ENCODE measurements around the gene EFNB2. TPM values are rescaled to one million over a fixed set of nuclear protein-coding genes. Genes with fewer than 3 reads are reported as not detected.

The EFNB2 gene
- total RNA-seq, 1 donor from 2014 or later: 42.1 TPM

- DNase-seq (ENCODE audit: low read depth): peak; percentile 84
- no peaks in the 10 kb centered on the region for H3K27me3 ChIP-seq (ENCODE audit: control insufficient read depth, insufficient read depth, low read length)
- H3K36me3 ChIP-seq (ENCODE audit: control insufficient read depth, insufficient read depth, low read length): no peaks in the 10 kb centered on the region
- H3K4me3 ChIP-seq (ENCODE audit: low read depth, low read length): no peak overlapping the region
- TF ChIP-seq CTCF (IDR thresholded peaks at IDR 0.05; ENCODE audit: insufficient read depth, low read length, poor library complexity, severe bottlenecking): no peak
These were observed 63.4 kb downstream of the EFNB2 start for GRCh38 chr13:106471957-106472543.

GRCh38 chr13:106470576-106470975 is 64.9 kb downstream of the EFNB2 start:
- DNase-seq (ENCODE audit: low read depth): no peak
- H3K4me3 ChIP-seq (ENCODE audit: low read depth, low read length): no peak overlapping the region
- H3K36me3 ChIP-seq (ENCODE audit: control insufficient read depth, insufficient read depth, low read length): no peaks in the 10 kb centered on the region
- TF ChIP-seq CTCF (IDR thresholded peaks at IDR 0.05; ENCODE audit: insufficient read depth, low read length, poor library complexity, severe bottlenecking): no peak
- H3K27me3 ChIP-seq (ENCODE audit: control insufficient read depth, insufficient read depth, low read length): no peaks in the 10 kb centered on the region

- TF ChIP-seq CTCF (IDR thresholded peaks at IDR 0.05; ENCODE audit: insufficient read depth, low read length, poor library complexity, severe bottlenecking): no peak
- H3K4me3 ChIP-seq (ENCODE audit: low read depth, low read length): no peak overlapping the region
- no peak for DNase-seq (ENCODE audit: low read depth)
- no peaks in the 10 kb centered on the region for H3K36me3 ChIP-seq (ENCODE audit: control insufficient read depth, insufficient read depth, low read length)
- H3K27me3 ChIP-seq (ENCODE audit: control insufficient read depth, insufficient read depth, low read length): no peaks in the 10 kb centered on the region
These were observed 66.5 kb downstream of the EFNB2 start for GRCh38 chr13:106468744-106469590.

- H3K4me3 ChIP-seq (ENCODE audit: low read depth, low read length): no peak overlapping the region
- TF ChIP-seq CTCF (IDR thresholded peaks at IDR 0.05; ENCODE audit: insufficient read depth, low read length, poor library complexity, severe bottlenecking): no peak
- no peak for DNase-seq (ENCODE audit: low read depth)
- H3K36me3 ChIP-seq (ENCODE audit: control insufficient read depth, insufficient read depth, low read length): no peaks in the 10 kb centered on the region
- H3K27me3 ChIP-seq (ENCODE audit: control insufficient read depth, insufficient read depth, low read length): no peaks in the 10 kb centered on the region
These were observed 67.3 kb downstream of the EFNB2 start for GRCh38 chr13:106468207-106468606.

- H3K27me3 ChIP-seq (ENCODE audit: control insufficient read depth, insufficient read depth, low read length): no peaks in the 10 kb centered on the region
- DNase-seq (ENCODE audit: low read depth): no peak
- no peak overlapping the region for H3K4me3 ChIP-seq (ENCODE audit: low read depth, low read length)
- TF ChIP-seq CTCF (IDR thresholded peaks at IDR 0.05; ENCODE audit: insufficient read depth, low read length, poor library complexity, severe bottlenecking): no peak
- H3K36me3 ChIP-seq (ENCODE audit: control insufficient read depth, insufficient read depth, low read length): no peaks in the 10 kb centered on the region
These were observed 67.9 kb downstream of the EFNB2 start for GRCh38 chr13:106467427-106468122.
